Retinal pigment epithelial cell (primary cell): ENCODE measurements around the gene FUCA1.
"Not testable (repeated sequence)": the region's sequence is repeated elsewhere in the genome, so short reads cannot be mapped to it uniquely, and the experiment has no call there.

ENCODE experiments used
- DNase-seq: peaks from one replicate; pipeline ENCODE4 v3.0.0-alpha.2; 2010; ENCODE audit warnings: low read depth
- H3K4me3 ChIP-seq: 2 replicates; pipeline ENCODE4 v1.5.1; 2011; ENCODE audit warnings: mild to moderate bottlenecking, low read length, control low read depth, moderate library complexity
- CTCF ChIP-seq: conservative IDR thresholded peaks from 2 replicates; pipeline ENCODE4 v1.5.1; 2011; ENCODE audit warnings: low read depth, low read length, control low read depth, inconsistent platforms

Gene FUCA1

GRCh38 chr1:23904748-23905357 is 36.8 kb upstream of the FUCA1 start:
- no peak overlapping the region for H3K4me3 ChIP-seq
- no peak for TF ChIP-seq CTCF
- DNase-seq = no peak

- TF ChIP-seq CTCF = no peak
- no peak for DNase-seq
- no peak overlapping the region for H3K4me3 ChIP-seq
Observed at GRCh38 chr1:23903754-23904153, 35.7 kb upstream of the FUCA1 start.

GRCh38 chr1:23902321-23903278 is 34.5 kb upstream of the FUCA1 start:
- DNase-seq = no peak
- no peak for TF ChIP-seq CTCF
- H3K4me3 ChIP-seq = peak overlapping the region; percentile 37

- not testable (repeated sequence) for H3K4me3 ChIP-seq, DNase-seq
Observed at GRCh38 chr1:23900017-23900416, 31.9 kb upstream of the FUCA1 start.

GRCh38 chr1:23899070-23899469 is 31.0 kb upstream of the FUCA1 start:
- H3K4me3 ChIP-seq = no peak overlapping the region
- TF ChIP-seq CTCF = no peak
- DNase-seq = no peak

GRCh38 chr1:23897083-23897482 is 29.0 kb upstream of the FUCA1 start:
- no peak overlapping the region for H3K4me3 ChIP-seq
- TF ChIP-seq CTCF = no peak
- no peak for DNase-seq

GRCh38 chr1:23896491-23896890 is 28.4 kb upstream of the FUCA1 start:
- H3K4me3 ChIP-seq = no peak overlapping the region
- no peak for TF ChIP-seq CTCF
- DNase-seq = no peak
